Measurements from ENCODE around the gene BACH1.

GRCh38 chr21:29365661-29366265 lies 67.0 kb downstream of the BACH1 start:
- TF ChIP-seq POLR2AphosphoS5 (IDR thresholded peaks at IDR 0.05) (no peak), POLR2A (IDR thresholded peaks at IDR 0.05) (no peak), CTCF (IDR thresholded peaks at IDR 0.05) (no peak)

All from breast epithelium (tissue), 3 donors.